Coronary artery (tissue), 2 donors: ENCODE measurements around the gene NTM.

ENCODE experiments used
- DNase-seq: peaks from one replicate; pipeline ENCODE4 v3.0.0-alpha.2; 2017; ENCODE audit warnings: low spot score
- H3K27ac ChIP-seq, 2 donors: fragments of 200-600 bp; sonication (generic); one replicate each; pipeline ENCODE4 v1.5.1; 2016 to 2019
- H3K4me3 ChIP-seq: fragments of 200-600 bp; sonication (generic); 2 replicates; pipeline ENCODE4 v1.5.1; 2016; ENCODE audit warnings: mild to moderate bottlenecking, moderate library complexity
- CTCF ChIP-seq: fragments of 200-600 bp; sonication (generic); IDR thresholded peaks from one replicate; pipeline ENCODE4 v1.5.1; 2019; ENCODE audit warnings: antibody characterized with exemption

The NTM gene

DNA sequence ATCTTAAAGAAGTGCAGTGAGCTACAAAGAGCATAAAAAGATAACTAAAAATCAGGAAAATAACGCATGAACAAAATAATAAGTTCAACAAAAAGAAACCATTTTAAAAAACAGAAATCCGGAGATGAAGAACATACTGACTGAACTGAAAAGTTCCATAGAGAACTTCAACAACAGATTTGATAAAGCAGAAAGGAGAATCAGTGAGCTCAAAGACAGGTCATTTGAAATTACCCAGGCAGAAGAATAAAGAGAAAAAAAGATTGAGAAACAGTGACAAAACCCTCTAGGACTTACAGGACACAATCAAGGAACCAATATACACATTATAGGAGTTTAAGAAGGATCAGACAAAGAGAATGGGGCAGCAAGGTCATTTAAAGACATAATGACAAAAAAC lies 334.3 kb downstream of the NTM start:
- TF ChIP-seq CTCF: no peak
- H3K27ac ChIP-seq: no peak overlapping the region

DNA sequence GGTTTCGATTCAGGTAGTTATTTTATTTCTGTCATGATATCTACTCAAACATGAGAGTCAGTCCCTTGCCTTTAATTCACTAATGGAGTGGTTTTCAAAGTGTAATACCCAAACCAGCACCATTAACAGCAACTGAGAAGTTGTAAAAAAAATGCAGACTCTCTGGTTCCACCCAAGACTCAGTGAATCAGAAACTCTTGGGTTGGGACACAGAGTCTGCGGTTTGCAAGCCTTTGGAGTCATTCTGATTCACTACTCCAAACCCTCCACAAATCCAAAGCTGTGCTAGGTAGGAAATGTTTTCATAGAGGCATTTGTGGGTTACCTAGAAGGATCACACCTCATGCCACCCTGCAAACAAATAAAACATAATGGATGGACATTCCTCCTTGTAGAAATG lies 340.1 kb downstream of the NTM start:
- no peak for TF ChIP-seq CTCF
- Histone ChIP-seq H3K4me3 (no peak overlapping the region), H3K27ac (no peak overlapping the region)
- DNase-seq: no peak

More for the DNA sequence above, 334.3 kb downstream of the NTM start:
- no peak for DNase-seq
- no peak overlapping the region for H3K4me3 ChIP-seq

DNA sequence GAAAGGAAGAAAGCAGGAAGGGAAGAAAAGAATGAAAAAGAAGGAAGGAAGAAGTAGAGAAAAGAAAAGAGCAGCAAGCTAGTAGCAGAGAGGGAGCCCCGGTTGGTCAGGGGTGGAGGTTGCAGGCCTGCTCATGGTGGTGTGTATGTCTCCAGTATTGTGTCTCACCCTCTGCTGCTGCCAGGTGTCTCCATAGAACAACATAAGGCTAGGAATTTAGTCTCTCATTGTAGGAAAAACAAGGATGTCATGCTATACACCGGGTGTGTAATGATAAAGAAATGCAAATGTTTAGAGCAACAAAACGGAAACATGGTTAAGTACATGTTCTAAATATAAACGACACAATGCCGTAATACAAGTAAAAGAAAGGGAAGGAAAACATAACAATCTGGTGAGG lies 342.5 kb downstream of the NTM start:
- no peak for DNase-seq
- TF ChIP-seq CTCF: no peak
- no peak overlapping the region for H3K27ac ChIP-seq
- no peak overlapping the region for H3K4me3 ChIP-seq

DNA sequence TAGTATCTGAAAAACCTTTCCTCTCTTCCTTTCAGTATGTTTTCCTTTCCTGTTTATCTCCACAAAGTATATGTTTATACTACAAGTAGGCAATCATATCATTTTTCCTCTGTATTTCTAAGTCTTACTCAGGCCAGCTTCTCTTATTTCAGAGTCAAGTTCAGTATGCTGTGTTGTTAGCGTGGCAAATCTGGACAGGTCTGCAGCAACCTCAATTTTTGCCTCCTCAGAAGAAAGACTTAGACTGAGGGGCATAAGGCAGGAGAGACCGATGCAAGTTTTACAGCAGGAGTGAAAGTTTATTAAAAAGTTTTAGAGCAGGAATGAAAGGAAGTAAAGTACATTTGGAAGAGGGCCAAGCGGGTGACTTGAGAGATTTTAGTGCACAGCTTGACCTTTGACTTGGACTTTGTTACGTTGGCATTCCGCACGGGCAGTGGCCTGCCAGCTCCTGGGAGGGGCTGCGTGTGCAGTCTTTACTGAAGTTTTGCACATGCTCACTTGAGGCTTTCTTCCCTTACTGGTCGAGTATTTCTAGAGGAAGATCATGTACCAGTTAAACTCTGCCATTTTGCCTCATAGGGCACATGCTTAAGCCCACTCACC lies 343.2 kb downstream of the NTM start:
- Histone ChIP-seq H3K4me3 (no peak overlapping the region), H3K27ac (no peak overlapping the region)
- no peak for DNase-seq
- TF ChIP-seq CTCF: no peak

- no peak for DNase-seq
- H3K27ac ChIP-seq: no peak overlapping the region
- no peak overlapping the region for H3K4me3 ChIP-seq
- TF ChIP-seq CTCF: no peak
Observed at GRCh38 chr11:131717616-131718015, 347.2 kb downstream of the NTM start.

DNA sequence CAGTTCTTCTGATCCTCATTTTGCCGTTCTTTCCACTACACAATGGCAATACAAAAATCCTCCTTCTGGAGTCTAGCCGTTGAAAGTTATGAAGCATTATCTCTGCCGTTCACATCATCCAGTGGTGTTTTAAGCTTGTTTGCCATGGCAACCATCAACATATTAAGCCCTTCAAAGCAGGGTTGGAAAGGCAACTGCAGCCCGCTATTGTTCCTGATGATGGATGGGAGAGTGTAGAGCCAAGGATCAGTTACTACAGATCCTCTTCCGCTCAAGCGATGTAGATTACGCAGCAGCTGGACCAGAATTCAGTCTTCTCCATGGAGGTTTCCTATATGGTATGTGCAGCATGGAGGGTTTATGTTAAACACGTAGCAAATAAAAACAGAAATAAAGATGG lies 352.7 kb downstream of the NTM start:
- DNase-seq: no peak
- Histone ChIP-seq H3K4me3 (no peak overlapping the region), H3K27ac (no peak overlapping the region)
- TF ChIP-seq CTCF: no peak

GRCh38 chr11:131724436-131724975 lies 354.1 kb downstream of the NTM start:
- no peak for DNase-seq
- no peak overlapping the region for H3K27ac ChIP-seq
- no peak overlapping the region for H3K4me3 ChIP-seq
- TF ChIP-seq CTCF: no peak
